PC-3 (cell line): Measurements from ENCODE around the gene FAM117B.

ENCODE experiments used
- CTCF ChIP-seq: fragments of 300-600 bp; sonication (generic); conservative IDR thresholded peaks from 2 replicates; pipeline ENCODE4 v1.5.1; 2017; ENCODE audit warnings: antibody characterized with exemption, low read depth, mild to moderate bottlenecking, low read length
- EZH2 ChIP-seq: fragments of 300-600 bp; sonication (generic); IDR thresholded peaks from one replicate; pipeline ENCODE4 v1.6.1; 2017; ENCODE audit warnings: antibody characterized with exemption, mild to moderate bottlenecking, low read length; ENCODE audit not compliant: unreplicated experiment

- no peak for TF ChIP-seq CTCF
- TF ChIP-seq EZH2 = no peak
Measured at GRCh38 chr2:202721621-202722020, 86.9 kb downstream of the FAM117B start.
